Hepatocyte (in vitro differentiated cells): ENCODE results near the gene BST2.

Experiments
- CTCF ChIP-seq: fragments of 200-600 bp; sonication (generic); IDR thresholded peaks from 2 replicates; pipeline ENCODE4 v1.5.1; 2016; ENCODE audit warnings: antibody characterized with exemption, mild to moderate bottlenecking; ENCODE audit not compliant: poor library complexity
- EZH2 ChIP-seq: fragments of 200-600 bp; sonication (generic); IDR thresholded peaks from 2 replicates; pipeline ENCODE4 v1.6.1; 2016; ENCODE audit warnings: antibody characterized with exemption, mild to moderate bottlenecking, borderline replicate concordance

GRCh38 chr19:17431417-17431816 is 26.0 kb upstream of the BST2 start:
- TF ChIP-seq CTCF (no peak), EZH2 (no peak)
